Smooth muscle cell (in vitro differentiated cells): Measurements from ENCODE around the gene ZMPSTE24. TPM values are rescaled to one million over a fixed set of nuclear protein-coding genes. Genes with fewer than 3 reads are reported as not detected.

Experiments
- DNase-seq: peaks from one replicate; lab custom pipeline; 2025; ENCODE audit not compliant: unreplicated experiment; lab: John Stamatoyannopoulos, UW
- H2AFZ ChIP-seq: fragments of 200-600 bp; sonication (generic); 2 replicates; pipeline ENCODE4 v1.6.0; 2016; ENCODE audit warnings: antibody characterized with exemption, low read depth, mild to moderate bottlenecking
- H3F3A ChIP-seq: fragments of 200-600 bp; sonication (generic); 2 replicates; pipeline ENCODE4 v1.6.0; 2017; ENCODE audit warnings: antibody characterized with exemption, low read depth
- H3K27ac ChIP-seq: fragments of 200-600 bp; sonication (generic); 2 replicates; pipeline ENCODE4 v1.5.1; 2016; ENCODE audit warnings: low read depth, mild to moderate bottlenecking
- H3K27me3 ChIP-seq: fragments of 200-600 bp; sonication (generic); 2 replicates; pipeline ENCODE4 v1.6.1; 2016; ENCODE audit warnings: low read depth, mild to moderate bottlenecking
- H3K36me3 ChIP-seq: fragments of 200-600 bp; sonication (generic); 2 replicates; pipeline ENCODE4 v1.5.1; 2016; ENCODE audit warnings: low read depth
- H3K4me1 ChIP-seq: fragments of 200-600 bp; sonication (generic); 2 replicates; pipeline ENCODE4 v1.5.1; 2016; ENCODE audit warnings: low read depth
- H3K4me2 ChIP-seq: fragments of 200-600 bp; sonication (generic); 2 replicates; pipeline ENCODE4 v1.6.0; 2016; ENCODE audit warnings: mild to moderate bottlenecking
- H3K4me3 ChIP-seq: fragments of 200-600 bp; sonication (generic); 2 replicates; pipeline ENCODE4 v1.5.1; 2016; ENCODE audit warnings: mild to moderate bottlenecking
- H3K79me2 ChIP-seq: fragments of 200-600 bp; sonication (generic); 2 replicates; pipeline ENCODE4 v1.6.0; 2016; ENCODE audit warnings: low read depth, mild to moderate bottlenecking
- H3K9ac ChIP-seq: fragments of 200-600 bp; sonication (generic); 2 replicates; pipeline ENCODE4 v1.6.0; 2016; ENCODE audit warnings: low read depth
- H3K9me3 ChIP-seq: fragments of 200-600 bp; sonication (generic); replicated peaks from 2 replicates; pipeline ENCODE4 v1.5.1; 2016; ENCODE audit warnings: low read depth
- H4K20me1 ChIP-seq: fragments of 200-600 bp; sonication (generic); 2 replicates; pipeline ENCODE4 v1.6.0; 2016; ENCODE audit warnings: low read depth
- WGBS: methylation state at CpG from one replicate; pipeline ENCODE4 v1.1.7; 2016; ENCODE audit warnings: low lambda C conversion rate; 5-methylcytosine and 5-hydroxymethylcytosine counted together
- polyA plus RNA-seq: library from polyadenylated mRNA; unstranded; fragments of >200 nt; fragmentation: Nextera tagmentation; extraction: Ambion mirVana; gene quantifications from 2 replicates; pipeline ENCODE4 v1.2.1, GENCODE V29; 2016
- total RNA-seq: library from RNA; depleted of rRNA; stranded (reverse); fragments of >200 nt; gene quantifications from 2 replicates; pipeline ENCODE4 v1.2.3, GENCODE V29; 2014
- TF ChIP-seq, protein P1 (sequence below): fragments of 200-600 bp; sonication (generic); IDR thresholded peaks from 2 replicates; pipeline ENCODE4 v1.5.1; 2017; ENCODE audit warnings: borderline replicate concordance, mild to moderate bottlenecking, antibody characterized with exemption; ENCODE audit not compliant: insufficient read depth, poor library complexity, severe bottlenecking

Gene ZMPSTE24
- total and polyA plus RNA-seq, 2 experiments from 2014 or later = 28.8 to 48.9 TPM

- no peak overlapping the region for H3K9ac ChIP-seq
- H3K27ac ChIP-seq = no peak overlapping the region
- H3K9me3 ChIP-seq = no peaks in the 10 kb centered on the region
- H3K27me3 ChIP-seq = peaks cover 15% of the 10 kb centered on the region
- TF ChIP-seq, protein P1, sequence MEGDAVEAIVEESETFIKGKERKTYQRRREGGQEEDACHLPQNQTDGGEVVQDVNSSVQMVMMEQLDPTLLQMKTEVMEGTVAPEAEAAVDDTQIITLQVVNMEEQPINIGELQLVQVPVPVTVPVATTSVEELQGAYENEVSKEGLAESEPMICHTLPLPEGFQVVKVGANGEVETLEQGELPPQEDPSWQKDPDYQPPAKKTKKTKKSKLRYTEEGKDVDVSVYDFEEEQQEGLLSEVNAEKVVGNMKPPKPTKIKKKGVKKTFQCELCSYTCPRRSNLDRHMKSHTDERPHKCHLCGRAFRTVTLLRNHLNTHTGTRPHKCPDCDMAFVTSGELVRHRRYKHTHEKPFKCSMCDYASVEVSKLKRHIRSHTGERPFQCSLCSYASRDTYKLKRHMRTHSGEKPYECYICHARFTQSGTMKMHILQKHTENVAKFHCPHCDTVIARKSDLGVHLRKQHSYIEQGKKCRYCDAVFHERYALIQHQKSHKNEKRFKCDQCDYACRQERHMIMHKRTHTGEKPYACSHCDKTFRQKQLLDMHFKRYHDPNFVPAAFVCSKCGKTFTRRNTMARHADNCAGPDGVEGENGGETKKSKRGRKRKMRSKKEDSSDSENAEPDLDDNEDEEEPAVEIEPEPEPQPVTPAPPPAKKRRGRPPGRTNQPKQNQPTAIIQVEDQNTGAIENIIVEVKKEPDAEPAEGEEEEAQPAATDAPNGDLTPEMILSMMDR = no peak
- H3K4me3 ChIP-seq = no peak overlapping the region
- no peaks in the 10 kb centered on the region for H3K79me2 ChIP-seq
- peaks cover 25% of the 10 kb centered on the region for H3K4me1 ChIP-seq
- WGBS = 94% methylated on average over 9 of the region's 10 CpGs
- DNase-seq = no peak
- peaks cover under 1% of the 10 kb centered on the region for H3F3A ChIP-seq
- H4K20me1 ChIP-seq = no peaks in the 10 kb centered on the region
- no peak overlapping the region for H3K4me2 ChIP-seq
- no peaks in the 10 kb centered on the region for H3K36me3 ChIP-seq
- no peak overlapping the region for H2AFZ ChIP-seq
Observed at GRCh38 chr1:40312238-40313205, 54.5 kb downstream of the ZMPSTE24 start.

DNA sequence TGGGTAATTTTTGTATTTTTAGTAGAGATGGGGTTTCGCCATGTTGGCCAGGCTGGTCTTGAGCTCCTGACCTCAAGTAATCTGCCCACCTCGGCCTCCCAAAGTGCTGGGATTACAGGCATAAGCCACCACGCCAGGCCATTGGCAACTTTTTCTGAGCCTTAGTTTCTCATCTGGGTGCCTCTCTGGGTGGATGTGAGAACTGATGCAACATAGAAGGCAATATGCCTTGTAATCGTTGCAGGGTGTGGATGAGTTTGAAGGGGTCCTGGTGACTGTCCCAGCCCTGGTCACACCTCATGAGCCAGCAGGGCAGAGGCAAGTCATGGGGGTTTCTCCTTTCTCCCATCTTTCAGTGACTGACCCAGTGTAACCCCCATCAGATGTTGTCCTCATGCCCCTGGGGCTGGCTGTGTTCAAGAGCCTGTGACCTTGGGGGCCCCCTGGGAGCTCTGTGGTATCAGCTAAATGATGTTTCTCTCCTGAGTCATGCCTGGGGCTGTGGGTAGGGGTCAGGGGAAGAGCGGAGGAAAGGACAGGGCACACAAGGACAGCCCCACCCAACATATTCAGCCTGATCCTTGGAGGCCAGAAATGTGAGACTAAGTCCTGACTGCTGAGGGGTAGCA lies 55.4 kb downstream of the ZMPSTE24 start:
- Histone ChIP-seq H3K4me1 (peaks cover 25% of the 10 kb centered on the region), H4K20me1 (no peaks in the 10 kb centered on the region), H3K36me3 (no peaks in the 10 kb centered on the region), H3K79me2 (no peaks in the 10 kb centered on the region), H3K27me3 (peaks cover 23% of the 10 kb centered on the region), H3K4me2 (no peak overlapping the region), H3K9me3 (no peaks in the 10 kb centered on the region), H3K4me3 (no peak overlapping the region), H2AFZ (no peak overlapping the region), H3F3A (peaks cover 3% of the 10 kb centered on the region), H3K9ac (no peak overlapping the region), H3K27ac (no peak overlapping the region)
- no peak for DNase-seq
- TF ChIP-seq, protein P1 = no peak
- WGBS = 77% methylated on average over 5 of the region's 5 CpGs

DNA sequence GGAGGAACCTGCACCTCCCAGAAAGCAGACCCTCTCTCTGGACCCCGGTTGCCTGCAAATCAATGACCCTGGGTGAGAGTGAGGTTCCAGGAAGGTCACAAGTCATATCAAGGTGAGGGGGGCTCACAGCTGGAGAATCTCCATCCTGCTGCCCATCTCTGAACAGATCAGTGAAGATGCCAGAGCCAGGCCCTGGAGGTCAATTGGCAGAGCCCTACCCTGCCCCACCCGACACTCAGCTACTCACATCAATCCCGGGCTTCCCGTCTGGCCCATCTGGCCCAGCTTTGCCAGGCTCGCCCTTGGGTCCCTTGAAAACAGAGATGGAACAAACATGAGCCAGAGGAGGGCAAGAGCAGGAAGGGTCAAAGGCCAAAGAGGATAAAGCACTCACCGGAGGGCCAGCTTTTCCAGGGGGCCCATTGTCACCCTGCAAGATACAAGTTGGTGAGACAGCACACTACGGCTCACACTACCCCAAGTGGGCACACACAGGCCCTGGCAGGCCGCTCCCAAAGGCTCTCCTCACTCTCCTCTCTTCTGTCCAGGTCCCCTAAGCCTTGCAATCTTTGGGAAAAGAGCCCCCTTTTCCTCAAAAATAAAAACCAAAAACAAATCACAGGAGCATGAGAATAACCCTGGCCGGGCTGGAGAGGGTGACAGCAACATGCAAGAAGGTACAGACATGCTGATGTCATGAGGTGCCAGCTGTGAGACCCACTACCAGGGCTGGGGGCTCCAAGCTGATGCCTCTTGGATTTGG lies 56.1 kb downstream of the ZMPSTE24 start:
- Histone ChIP-seq H3K27me3 (peaks cover 25% of the 10 kb centered on the region), H3K4me1 (peaks cover 24% of the 10 kb centered on the region), H3K4me2 (peak overlapping the region; percentile 88), H3K27ac (no peak overlapping the region), H2AFZ (peak overlapping the region; percentile 88), H3K9me3 (no peaks in the 10 kb centered on the region), H3K36me3 (no peaks in the 10 kb centered on the region), H3K79me2 (no peaks in the 10 kb centered on the region), H4K20me1 (no peaks in the 10 kb centered on the region), H3F3A (peaks cover 3% of the 10 kb centered on the region), H3K9ac (no peak overlapping the region), H3K4me3 (no peak overlapping the region)
- no peak for DNase-seq
- 93% methylated on average over 9 of the region's 9 CpGs for WGBS
- TF ChIP-seq, protein P1 = no peak
